ENCODE measurements around the gene SLC25A1. TPM values are rescaled to one million over a fixed set of nuclear protein-coding genes. Genes with fewer than 3 reads are reported as not detected.

Gene SLC25A1
- total RNA-seq, 4 donors from 2014 or later: 35.6 to 71.0 (median 57.8) TPM

- WGBS: 95% methylated on average over 18 of the region's 18 CpGs
Observed at GRCh38 chr22:19201869-19202798, 23.6 kb upstream of the SLC25A1 start.

GRCh38 chr22:19201130-19201868 is 22.8 kb upstream of the SLC25A1 start:
- Histone ChIP-seq H3K27me3 (no peaks in the 10 kb centered on the region), H3K4me1 (no peaks in the 10 kb centered on the region), H3K36me3 (peaks cover 2% of the 10 kb centered on the region), H3K4me3 (no peak overlapping the region), H3K9me3 (no peaks in the 10 kb centered on the region), H3K27ac (no peak overlapping the region)
- TF ChIP-seq POLR2AphosphoS5 (IDR thresholded peaks at IDR 0.05) (no peak), EP300 (IDR thresholded peaks at IDR 0.05) (no peak), CTCF (IDR thresholded peaks at IDR 0.05) (no peak), POLR2A (IDR thresholded peaks at IDR 0.05) (no peak)
- DNase-seq (ENCODE audit: low spot score in 2 of 2): no peak
- WGBS: 89% methylated on average over 23 of the region's 23 CpGs

More at GRCh38 chr22:19201869-19202798, 23.6 kb upstream of the SLC25A1 start:
- Histone ChIP-seq H3K4me3 (no peak overlapping the region), H3K4me1 (no peaks in the 10 kb centered on the region), H3K9me3 (no peaks in the 10 kb centered on the region), H3K36me3 (no peaks in the 10 kb centered on the region), H3K27ac (no peak overlapping the region), H3K27me3 (no peaks in the 10 kb centered on the region)
- TF ChIP-seq POLR2A (IDR thresholded peaks at IDR 0.05) (no peak), EP300 (IDR thresholded peaks at IDR 0.05) (no peak), POLR2AphosphoS5 (IDR thresholded peaks at IDR 0.05) (no peak), CTCF (IDR thresholded peaks at IDR 0.05) (no peak)
- no peak for DNase-seq (ENCODE audit: low spot score in 2 of 2)

GRCh38 chr22:19199479-19199878 is 20.9 kb upstream of the SLC25A1 start:
- DNase-seq (ENCODE audit: low spot score in 2 of 2): no peak
- Histone ChIP-seq H3K4me1 (no peaks in the 10 kb centered on the region), H3K4me3 (no peak overlapping the region), H3K27me3 (no peaks in the 10 kb centered on the region), H3K27ac (no peak overlapping the region), H3K9me3 (no peaks in the 10 kb centered on the region), H3K36me3 (peaks cover 8% of the 10 kb centered on the region)
- TF ChIP-seq POLR2A (IDR thresholded peaks at IDR 0.05) (no peak), POLR2AphosphoS5 (IDR thresholded peaks at IDR 0.05) (no peak), EP300 (IDR thresholded peaks at IDR 0.05) (no peak), CTCF (IDR thresholded peaks at IDR 0.05) (no peak)
- WGBS: 87% methylated on average over 6 of the region's 8 CpGs

- Histone ChIP-seq H3K27ac (no peak overlapping the region), H3K36me3 (peaks cover 8% of the 10 kb centered on the region), H3K27me3 (no peaks in the 10 kb centered on the region), H3K4me1 (no peaks in the 10 kb centered on the region), H3K4me3 (no peak overlapping the region), H3K9me3 (no peaks in the 10 kb centered on the region)
- 96% methylated on average over 10 of the region's 10 CpGs for WGBS
- no peak for DNase-seq (ENCODE audit: low spot score in 2 of 2)
- no peak for TF ChIP-seq EP300 (IDR thresholded peaks at IDR 0.05)
- no peak for TF ChIP-seq POLR2AphosphoS5 (IDR thresholded peaks at IDR 0.05)
- TF ChIP-seq CTCF (IDR thresholded peaks at IDR 0.05): no peak
- no peak for TF ChIP-seq POLR2A (IDR thresholded peaks at IDR 0.05)
Observed at GRCh38 chr22:19197997-19198865, 19.7 kb upstream of the SLC25A1 start.

Data from suprapubic skin (tissue), 4 donors.